Activated naive CD8-positive, alpha-beta T cell treated with anti-CD3 and anti-CD28 coated beads for 36 hours (primary cell): ENCODE data around the gene JAZF1. TPM values are rescaled to one million over a fixed set of nuclear protein-coding genes. Genes with fewer than 3 reads are reported as not detected.

Experiments used
- DNase-seq: peaks from one replicate; pipeline ENCODE4 v3.0.0; 2021
- H3K27ac Mint-ChIP-seq: one replicate; pipeline ENCODE4 v1.8.0; 2022; ENCODE audit warnings: mild to moderate bottlenecking, moderate library complexity, mixed read lengths
- H3K27me3 Mint-ChIP-seq: one replicate; pipeline ENCODE4 v1.8.0; 2022; ENCODE audit warnings: mild to moderate bottlenecking, mixed read lengths
- H3K36me3 Mint-ChIP-seq: one replicate; pipeline ENCODE4 v1.8.0; 2021; ENCODE audit warnings: mild to moderate bottlenecking, mixed read lengths
- H3K4me1 Mint-ChIP-seq: one replicate; pipeline ENCODE4 v1.8.0; 2021; ENCODE audit warnings: mixed read lengths
- H3K4me3 Mint-ChIP-seq: one replicate; pipeline ENCODE4 v1.8.0; 2022; ENCODE audit warnings: mild to moderate bottlenecking, moderate library complexity, mixed read lengths
- H3K9me3 Mint-ChIP-seq: one replicate; pipeline ENCODE4 v1.8.0; 2022; ENCODE audit warnings: mixed read lengths
- total RNA-seq, 2 experiments: library from RNA; stranded (reverse); gene quantifications; one replicate each; pipeline ENCODE4 v1.2.3, GENCODE V29; 2021

Gene JAZF1
- total RNA-seq, 2 experiments from 2014 or later = 6.6 to 7.4 TPM

DNA sequence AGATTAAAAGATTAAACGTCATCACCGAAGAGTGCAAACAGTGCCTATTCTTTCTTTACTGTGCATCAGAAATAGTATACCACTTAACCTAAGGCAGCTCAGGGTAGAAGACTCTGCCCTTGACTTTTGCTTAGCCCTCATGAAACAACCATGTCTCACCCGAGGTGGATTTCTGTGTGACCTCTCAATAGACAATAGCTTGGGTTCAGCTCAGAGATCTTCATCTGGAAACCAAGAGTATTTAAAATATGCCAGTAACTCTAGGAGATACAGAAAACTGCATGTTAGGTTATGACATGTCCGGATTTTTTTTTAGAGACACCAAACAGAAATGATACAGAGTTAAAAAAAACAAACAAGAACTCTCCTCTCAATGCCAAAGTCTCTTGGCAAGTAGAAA, 75.8 kb downstream of the JAZF1 start:
- no peak for DNase-seq
- no peaks in the 10 kb centered on the region for H3K9me3 Mint-ChIP-seq
- no peaks in the 10 kb centered on the region for H3K27me3 Mint-ChIP-seq
- no peaks in the 10 kb centered on the region for H3K36me3 Mint-ChIP-seq
- no peak overlapping the region for H3K4me3 Mint-ChIP-seq
- peaks cover 4% of the 10 kb centered on the region for H3K4me1 Mint-ChIP-seq
- H3K27ac Mint-ChIP-seq = no peak overlapping the region

DNA sequence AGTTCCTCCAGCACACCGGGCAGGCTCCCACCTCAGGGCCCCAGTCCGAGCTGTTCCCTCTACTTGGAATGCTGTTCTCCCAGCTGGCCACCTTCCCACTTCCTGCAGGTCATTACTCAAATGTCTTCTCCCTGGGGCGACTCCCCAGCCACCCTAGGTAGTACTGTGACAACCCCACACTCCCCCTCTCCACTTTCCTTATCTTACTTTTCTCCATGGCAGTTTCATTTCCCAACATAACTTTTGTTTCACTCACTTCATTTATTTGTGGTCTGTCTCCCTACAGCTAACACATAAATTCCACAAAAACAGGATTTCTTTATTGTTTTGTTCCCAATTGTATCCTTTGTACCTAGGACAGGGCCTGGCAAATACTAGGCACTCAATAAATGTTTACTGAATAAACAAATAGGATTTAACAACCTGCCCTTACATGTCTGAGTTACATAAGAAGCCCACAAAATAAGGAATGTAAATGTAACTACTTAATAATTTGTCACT, 76.5 kb downstream of the JAZF1 start:
- no peaks in the 10 kb centered on the region for H3K27me3 Mint-ChIP-seq
- H3K4me3 Mint-ChIP-seq = no peak overlapping the region
- no peak overlapping the region for H3K27ac Mint-ChIP-seq
- no peaks in the 10 kb centered on the region for H3K9me3 Mint-ChIP-seq
- H3K36me3 Mint-ChIP-seq = no peaks in the 10 kb centered on the region
- peaks cover 4% of the 10 kb centered on the region for H3K4me1 Mint-ChIP-seq
- no peak for DNase-seq

DNA sequence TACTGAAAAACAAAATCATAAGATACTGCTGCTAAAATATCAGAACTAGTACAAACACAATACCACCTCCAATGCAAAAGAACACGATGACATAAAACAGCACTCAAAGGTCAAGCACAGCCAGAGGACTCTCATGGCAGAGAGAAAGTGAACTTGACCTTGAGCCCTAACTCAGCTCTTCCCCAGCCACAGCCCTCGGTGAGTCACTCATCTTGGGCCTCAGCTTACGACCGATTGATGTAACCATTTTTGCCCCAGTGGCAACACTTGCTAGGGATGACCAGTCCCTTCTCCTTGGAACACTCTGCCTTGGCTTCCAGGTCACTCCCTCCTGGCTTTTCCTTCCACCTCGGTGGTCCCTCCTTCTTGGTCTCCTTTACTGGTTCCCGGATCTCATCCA, 77.8 kb downstream of the JAZF1 start:
- no peaks in the 10 kb centered on the region for H3K36me3 Mint-ChIP-seq
- H3K4me3 Mint-ChIP-seq = no peak overlapping the region
- no peaks in the 10 kb centered on the region for H3K4me1 Mint-ChIP-seq
- no peak overlapping the region for H3K27ac Mint-ChIP-seq
- no peaks in the 10 kb centered on the region for H3K9me3 Mint-ChIP-seq
- no peaks in the 10 kb centered on the region for H3K27me3 Mint-ChIP-seq
- no peak for DNase-seq

DNA sequence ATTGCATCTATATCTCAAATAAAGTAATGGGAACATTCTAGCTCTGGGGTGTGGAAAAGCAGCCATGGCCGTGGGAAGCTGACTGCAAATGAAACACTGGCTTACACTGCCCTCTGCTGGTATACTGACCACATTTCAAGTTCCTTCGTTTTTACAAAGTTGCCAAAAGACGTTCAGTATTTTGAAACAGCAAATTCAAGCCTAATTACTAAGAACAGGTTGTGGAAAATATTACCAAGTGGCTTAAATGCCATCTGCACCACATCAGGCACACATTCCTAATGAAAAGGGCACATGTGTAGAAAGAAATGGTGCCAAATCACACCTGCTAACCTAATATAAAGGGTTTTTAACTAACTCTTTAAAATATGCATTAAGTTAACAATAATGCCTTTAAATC, 83.9 kb downstream of the JAZF1 start:
- no peaks in the 10 kb centered on the region for H3K36me3 Mint-ChIP-seq
- peak; percentile 23 for DNase-seq
- H3K4me1 Mint-ChIP-seq = peaks cover 8% of the 10 kb centered on the region
- no peaks in the 10 kb centered on the region for H3K9me3 Mint-ChIP-seq
- no peaks in the 10 kb centered on the region for H3K27me3 Mint-ChIP-seq
- H3K27ac Mint-ChIP-seq = no peak overlapping the region
- no peak overlapping the region for H3K4me3 Mint-ChIP-seq

DNA sequence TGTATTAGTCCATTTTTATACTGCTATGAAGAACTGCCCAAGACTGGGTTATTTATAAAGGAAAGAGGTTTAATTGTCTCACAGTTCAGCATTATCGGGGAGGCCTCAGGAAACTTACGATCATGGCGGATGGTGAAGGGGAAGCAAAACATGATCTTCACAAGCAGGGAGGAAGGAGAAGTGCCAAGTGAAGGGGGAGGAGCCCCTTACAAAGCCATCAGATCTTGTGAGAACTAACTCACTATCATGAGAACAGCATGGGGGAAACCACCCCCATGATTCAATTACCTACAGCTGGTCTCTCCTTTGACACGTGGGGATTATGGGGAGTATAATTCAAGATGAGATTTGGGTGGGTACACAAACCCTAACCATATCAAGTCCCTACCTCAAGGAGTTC, 85.4 kb downstream of the JAZF1 start:
- Mint-ChIP-seq H3K36me3 (no peaks in the 10 kb centered on the region), H3K27me3 (no peaks in the 10 kb centered on the region), H3K27ac (no peak overlapping the region), H3K9me3 (no peaks in the 10 kb centered on the region), H3K4me3 (no peak overlapping the region), H3K4me1 (peaks cover 8% of the 10 kb centered on the region)
- DNase-seq = no peak

DNA sequence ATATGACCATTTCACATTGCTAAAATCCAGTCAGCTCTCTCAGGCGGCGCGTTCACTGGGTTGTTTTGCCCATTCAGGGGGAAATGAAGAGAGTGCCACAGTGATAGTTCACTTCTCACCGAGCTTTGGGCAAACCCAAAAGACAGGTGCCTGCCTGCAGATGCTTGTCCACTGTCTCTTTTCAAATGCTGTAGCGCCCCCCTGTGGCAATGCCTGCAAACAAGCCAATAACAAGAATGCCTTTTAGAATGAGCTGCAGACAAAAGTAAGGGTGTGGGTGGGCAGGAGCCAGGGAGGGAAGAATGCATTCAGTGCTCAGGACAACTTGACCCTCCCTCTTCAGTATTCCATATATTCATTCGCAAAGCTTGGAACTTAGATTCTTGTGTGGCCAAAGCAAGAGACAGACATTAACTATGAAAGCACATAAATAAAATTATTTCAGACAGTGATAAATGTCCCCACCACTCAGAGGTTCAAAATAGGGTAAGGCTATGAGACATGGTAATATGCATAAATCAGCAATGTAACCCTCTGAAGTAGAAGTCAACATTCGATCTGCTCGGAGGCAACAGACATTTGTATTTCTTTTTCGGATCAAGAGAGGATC, 86.9 kb downstream of the JAZF1 start:
- H3K4me3 Mint-ChIP-seq = no peak overlapping the region
- DNase-seq = peak; percentile 47

DNA sequence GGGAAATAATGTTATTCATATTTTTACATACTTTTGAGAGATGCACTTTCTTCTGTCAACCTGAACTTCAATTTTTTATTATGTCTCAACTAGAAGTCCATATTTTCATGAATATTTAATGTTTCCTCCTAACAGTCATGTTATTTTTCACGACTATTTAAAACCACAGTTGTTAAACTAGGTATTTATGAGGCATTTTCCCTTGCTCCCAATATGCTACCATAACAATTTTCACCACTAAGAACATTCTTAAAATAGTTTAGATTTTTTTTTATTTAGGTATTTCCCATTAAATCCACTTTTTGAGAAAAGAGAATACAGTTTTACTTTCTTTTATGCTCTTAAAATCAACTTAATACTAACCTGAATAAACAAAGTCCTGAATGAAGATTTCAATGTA, 89.4 kb downstream of the JAZF1 start:
- Mint-ChIP-seq H3K27me3 (no peaks in the 10 kb centered on the region), H3K4me1 (peaks cover 16% of the 10 kb centered on the region), H3K4me3 (no peak overlapping the region), H3K9me3 (no peaks in the 10 kb centered on the region), H3K27ac (no peak overlapping the region), H3K36me3 (peaks cover 1% of the 10 kb centered on the region)
- no peak for DNase-seq

More for the DNA sequence above, 86.9 kb downstream of the JAZF1 start:
- peaks cover 1% of the 10 kb centered on the region for H3K36me3 Mint-ChIP-seq
- no peak overlapping the region for H3K27ac Mint-ChIP-seq
- no peaks in the 10 kb centered on the region for H3K9me3 Mint-ChIP-seq
- no peaks in the 10 kb centered on the region for H3K27me3 Mint-ChIP-seq
- peaks cover 18% of the 10 kb centered on the region for H3K4me1 Mint-ChIP-seq

DNA sequence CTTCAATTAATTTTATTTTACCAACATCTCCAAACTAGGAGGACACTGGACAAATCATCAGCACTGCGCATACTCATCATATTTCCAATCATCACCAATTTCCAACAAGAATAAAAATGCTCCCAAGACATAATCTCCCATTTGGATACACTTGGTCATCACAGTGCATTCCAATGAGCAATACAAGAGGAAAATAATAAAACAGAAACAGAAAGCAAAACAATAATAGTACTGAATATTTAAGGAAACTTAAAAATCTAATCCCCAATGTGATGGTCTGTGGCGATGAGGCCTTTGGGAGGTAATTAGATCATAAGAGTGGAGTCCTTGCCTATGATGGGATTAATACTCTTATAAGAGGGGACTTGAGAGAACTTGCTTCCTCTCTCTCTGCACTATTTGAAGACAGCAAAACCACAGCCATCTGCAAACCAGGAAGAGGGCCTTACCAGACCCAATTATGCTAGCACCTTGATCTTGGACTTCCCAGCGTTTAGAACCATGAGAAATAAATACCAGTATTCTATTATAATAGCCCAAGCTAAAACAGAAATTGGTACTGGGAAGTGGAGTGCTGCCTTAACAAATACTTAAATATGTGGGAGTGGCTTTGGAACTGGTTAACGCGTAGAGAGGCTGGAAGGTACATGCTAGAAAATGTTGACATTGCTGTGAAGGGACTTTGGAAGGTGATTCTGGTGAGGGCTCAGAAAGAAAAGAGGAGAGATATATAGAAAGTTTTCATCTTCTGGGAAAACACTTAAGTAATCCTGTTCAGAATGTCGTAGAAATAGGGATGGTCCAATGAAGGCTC, 91.5 kb downstream of the JAZF1 start:
- DNase-seq = no peak
- no peaks in the 10 kb centered on the region for H3K9me3 Mint-ChIP-seq
- no peaks in the 10 kb centered on the region for H3K27me3 Mint-ChIP-seq
- H3K4me3 Mint-ChIP-seq = no peak overlapping the region
- peaks cover 1% of the 10 kb centered on the region for H3K36me3 Mint-ChIP-seq
- H3K4me1 Mint-ChIP-seq = peaks cover 13% of the 10 kb centered on the region
- H3K27ac Mint-ChIP-seq = no peak overlapping the region

DNA sequence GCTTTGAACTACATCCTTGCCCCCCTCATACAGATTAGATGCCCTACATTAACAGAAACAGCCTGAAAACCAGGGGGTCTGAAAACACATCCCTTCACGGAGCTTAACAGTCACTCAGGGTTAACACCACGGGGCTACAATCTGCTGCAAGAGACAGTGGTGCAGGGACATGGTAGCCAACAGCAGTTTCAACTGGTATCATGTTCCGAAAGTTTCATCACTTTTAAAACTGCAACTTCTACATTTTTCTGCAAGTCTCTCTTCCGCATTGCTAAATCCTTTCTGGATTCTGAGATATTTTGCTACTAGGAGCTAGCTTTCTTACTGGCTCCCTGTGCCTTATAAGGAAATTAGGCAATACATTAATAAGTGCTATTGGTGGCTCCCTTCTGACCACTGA, 92.6 kb downstream of the JAZF1 start:
- H3K36me3 Mint-ChIP-seq = peaks cover 1% of the 10 kb centered on the region
- no peaks in the 10 kb centered on the region for H3K27me3 Mint-ChIP-seq
- H3K9me3 Mint-ChIP-seq = no peaks in the 10 kb centered on the region
- no peak for DNase-seq
- no peak overlapping the region for H3K4me3 Mint-ChIP-seq
- peaks cover 13% of the 10 kb centered on the region for H3K4me1 Mint-ChIP-seq
- no peak overlapping the region for H3K27ac Mint-ChIP-seq

DNA sequence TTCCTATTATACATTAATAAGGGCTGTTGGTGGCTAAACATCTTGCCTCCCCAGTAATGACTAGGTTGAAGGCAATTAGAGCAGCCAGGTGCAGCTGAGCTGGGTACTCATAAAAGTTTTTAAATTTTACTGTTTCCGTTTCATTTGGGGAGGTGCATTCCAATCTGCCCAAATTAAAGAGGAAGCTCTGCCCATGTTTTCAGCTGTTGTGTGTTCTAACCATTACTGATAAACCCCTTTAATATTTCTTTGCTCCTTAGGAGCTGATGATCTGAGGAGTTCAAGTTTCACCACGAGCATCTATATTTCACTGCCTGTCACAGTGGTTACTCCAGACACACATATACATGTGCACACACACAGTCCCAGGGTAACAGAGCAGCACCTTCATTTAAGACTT, 94.4 kb downstream of the JAZF1 start:
- H3K36me3 Mint-ChIP-seq = peaks cover 1% of the 10 kb centered on the region
- no peak overlapping the region for H3K4me3 Mint-ChIP-seq
- peaks cover 13% of the 10 kb centered on the region for H3K4me1 Mint-ChIP-seq
- no peak overlapping the region for H3K27ac Mint-ChIP-seq
- DNase-seq = no peak
- H3K9me3 Mint-ChIP-seq = no peaks in the 10 kb centered on the region
- H3K27me3 Mint-ChIP-seq = no peaks in the 10 kb centered on the region

DNA sequence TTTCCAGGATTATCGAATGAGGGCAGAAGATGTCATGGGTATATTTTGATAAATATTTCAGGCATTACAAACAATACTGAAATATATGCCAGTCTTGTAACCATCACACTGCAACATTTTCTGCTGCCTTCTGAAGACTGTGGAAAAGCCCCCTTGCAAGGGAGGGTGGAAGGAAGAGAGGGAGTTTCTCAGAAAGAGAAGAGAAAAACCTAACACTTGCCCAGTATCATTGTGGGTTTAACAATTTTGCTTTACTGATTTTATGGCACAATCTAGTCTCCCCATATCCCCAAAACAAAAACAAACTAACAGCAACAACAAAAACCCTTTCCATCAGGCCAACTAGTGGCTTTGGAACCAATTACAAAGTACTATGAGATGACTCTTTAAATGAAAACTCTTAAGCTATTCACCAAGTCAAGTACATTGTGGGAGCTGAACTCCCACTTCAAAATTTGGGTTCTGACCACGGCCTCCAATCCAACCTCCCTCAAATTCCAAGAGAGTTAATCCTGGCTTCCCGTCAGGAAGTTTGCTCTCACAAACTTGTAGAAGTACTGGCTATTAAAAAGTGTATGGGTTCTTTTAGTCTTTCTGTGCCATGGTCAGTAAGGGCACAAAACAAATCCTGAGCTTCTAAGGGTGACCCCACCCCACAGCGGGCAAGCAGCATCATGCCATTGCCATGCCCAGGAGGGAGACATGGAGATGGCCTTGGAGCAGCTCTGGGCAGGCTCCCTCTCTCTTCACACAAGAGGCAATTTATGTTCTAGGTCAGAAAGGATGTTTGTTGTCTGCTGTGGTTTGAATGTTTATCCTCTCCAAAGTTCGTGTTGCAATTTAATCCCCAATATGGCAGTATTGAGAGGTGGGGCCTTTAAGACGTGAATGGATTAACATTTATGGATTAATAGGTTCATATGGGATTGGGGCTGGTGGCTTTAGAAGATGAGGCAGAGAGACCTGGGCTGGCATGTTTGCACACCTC, 96.3 kb downstream of the JAZF1 start:
- no peak overlapping the region for H3K4me3 Mint-ChIP-seq
- DNase-seq = no peak
- no peak overlapping the region for H3K27ac Mint-ChIP-seq
- peaks cover 1% of the 10 kb centered on the region for H3K36me3 Mint-ChIP-seq
- H3K27me3 Mint-ChIP-seq = no peaks in the 10 kb centered on the region
- H3K4me1 Mint-ChIP-seq = peaks cover 5% of the 10 kb centered on the region
- no peaks in the 10 kb centered on the region for H3K9me3 Mint-ChIP-seq

DNA sequence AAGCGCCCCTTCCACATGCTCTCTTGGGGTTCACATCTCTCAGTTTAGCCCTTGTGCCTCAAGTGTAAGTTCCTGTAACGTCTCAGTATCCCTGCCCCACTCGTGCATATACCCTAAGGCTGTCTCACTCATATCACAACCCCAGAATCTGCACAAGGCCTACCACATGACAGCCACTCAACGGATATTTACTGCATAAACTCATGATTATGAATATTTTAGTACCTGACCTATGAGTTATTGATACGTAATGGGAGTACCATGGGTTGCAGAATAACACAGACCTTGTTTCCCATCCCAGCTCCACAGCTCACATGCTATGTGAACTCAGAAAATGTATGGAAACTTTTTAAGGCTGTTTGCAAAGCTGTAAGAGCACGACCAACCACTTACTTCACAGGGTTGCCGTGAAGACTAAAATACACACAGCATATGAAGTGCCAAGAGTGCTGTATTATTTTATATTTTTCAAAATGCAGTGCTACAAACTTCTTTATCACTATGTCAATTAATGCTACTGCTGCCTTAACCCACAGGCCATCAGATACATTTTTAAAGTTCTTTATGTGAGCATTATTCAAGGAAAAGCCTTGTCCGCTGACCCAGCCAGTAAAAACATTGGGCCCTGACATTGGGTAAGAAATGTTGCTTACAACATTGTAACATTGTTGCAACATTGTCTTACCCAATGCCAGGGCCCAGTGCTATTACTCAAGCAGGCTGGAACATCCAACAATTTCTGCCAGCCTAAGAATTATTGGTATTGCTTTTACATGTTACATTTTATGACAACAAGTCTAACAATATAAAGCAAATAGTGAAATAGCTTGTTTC, 97.2 kb downstream of the JAZF1 start:
- Mint-ChIP-seq H3K27me3 (no peaks in the 10 kb centered on the region), H3K4me3 (no peak overlapping the region), H3K4me1 (peaks cover under 1% of the 10 kb centered on the region), H3K27ac (no peak overlapping the region), H3K9me3 (no peaks in the 10 kb centered on the region), H3K36me3 (no peaks in the 10 kb centered on the region)
- DNase-seq = no peak

DNA sequence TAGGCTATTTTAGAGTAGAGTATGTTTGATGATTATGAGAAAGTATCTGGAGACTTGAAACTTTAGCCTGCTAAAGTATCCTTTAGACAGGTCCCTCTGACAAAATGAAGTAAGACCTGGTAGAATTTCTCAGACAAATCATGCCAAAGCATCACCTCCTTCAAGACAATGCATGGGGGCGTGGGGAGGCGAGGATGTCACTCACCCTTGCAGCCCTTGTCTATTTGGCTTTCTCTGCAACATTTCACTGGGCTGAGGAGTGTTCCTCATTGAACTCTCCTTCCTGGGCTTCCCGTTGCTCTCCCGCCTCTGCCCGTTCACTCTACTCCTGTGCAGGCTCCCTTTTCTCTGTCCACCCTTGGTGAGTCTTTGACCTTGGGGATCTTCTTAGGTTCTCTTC, 98.5 kb downstream of the JAZF1 start:
- Mint-ChIP-seq H3K4me3 (no peak overlapping the region), H3K36me3 (no peaks in the 10 kb centered on the region), H3K27ac (no peak overlapping the region), H3K9me3 (no peaks in the 10 kb centered on the region), H3K4me1 (peaks cover 6% of the 10 kb centered on the region), H3K27me3 (peaks cover 4% of the 10 kb centered on the region)
- no peak for DNase-seq

DNA sequence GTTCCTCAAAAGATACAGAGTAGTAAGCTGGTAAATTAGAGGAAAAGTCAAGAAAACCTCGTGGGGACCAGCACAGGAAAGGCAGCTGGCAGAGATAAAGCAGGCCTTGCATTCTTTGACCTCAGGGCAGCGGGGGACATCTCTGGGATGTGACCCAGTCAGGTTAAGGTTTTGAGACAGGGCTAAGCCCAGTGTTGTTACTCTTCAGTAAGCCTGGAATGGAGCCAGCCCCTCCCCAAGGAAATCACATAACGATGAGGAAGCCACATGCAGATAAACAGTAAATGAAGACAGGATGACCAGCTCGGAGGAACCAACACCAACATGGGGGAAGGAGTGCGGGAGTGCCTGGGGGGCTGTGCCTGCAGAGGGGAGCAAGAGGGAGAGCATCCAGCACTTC, 99.6 kb downstream of the JAZF1 start:
- peaks cover 6% of the 10 kb centered on the region for H3K27me3 Mint-ChIP-seq

More for the DNA sequence above, 99.6 kb downstream of the JAZF1 start:
- H3K4me1 Mint-ChIP-seq = peaks cover 6% of the 10 kb centered on the region
- H3K27ac Mint-ChIP-seq = no peak overlapping the region
- no peak for DNase-seq
- no peak overlapping the region for H3K4me3 Mint-ChIP-seq
- H3K9me3 Mint-ChIP-seq = no peaks in the 10 kb centered on the region
- H3K36me3 Mint-ChIP-seq = no peaks in the 10 kb centered on the region
